Suppressor macrophage (primary cell): ENCODE measurements around the gene NUCB1.
"Not testable (repeated sequence)": the region's sequence is repeated elsewhere in the genome, so short reads cannot be mapped to it uniquely, and the experiment has no call there.

Experiments used
- DNase-seq, 4 experiments: peaks; one replicate each; pipeline ENCODE4 v3.0.0-alpha.2; 2020 to 2022

The NUCB1 gene

GRCh38 chr19:48906324-48906723, 6.2 kb downstream of the NUCB1 start:
- DNase-seq = no peak

GRCh38 chr19:48907671-48908070, 7.6 kb downstream of the NUCB1 start:
- peak; percentile 54 to 83 (median 70) for DNase-seq

- DNase-seq = not testable (repeated sequence)
These were observed 9.4 kb downstream of the NUCB1 start for GRCh38 chr19:48909424-48910077.

DNA sequence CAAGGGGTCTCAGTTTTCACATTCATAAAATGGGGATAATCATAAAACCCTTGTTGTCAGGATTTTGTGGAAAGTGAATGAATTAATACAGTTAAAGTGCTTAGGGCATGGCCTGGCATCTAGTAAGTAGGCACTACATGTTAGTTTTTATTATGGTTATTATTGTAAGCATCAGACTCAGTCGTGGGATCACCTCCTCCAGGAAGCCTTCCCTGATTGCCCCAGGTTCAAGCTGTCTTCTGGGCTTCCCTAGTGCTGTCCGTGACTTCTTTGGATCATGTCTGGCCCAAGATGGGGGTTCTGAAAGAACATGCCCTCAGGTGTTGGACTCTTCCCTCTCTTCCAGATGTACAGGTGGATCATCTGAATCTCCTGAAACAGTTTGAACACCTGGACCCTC, 10.7 kb downstream of the NUCB1 start:
- no peak for DNase-seq

DNA sequence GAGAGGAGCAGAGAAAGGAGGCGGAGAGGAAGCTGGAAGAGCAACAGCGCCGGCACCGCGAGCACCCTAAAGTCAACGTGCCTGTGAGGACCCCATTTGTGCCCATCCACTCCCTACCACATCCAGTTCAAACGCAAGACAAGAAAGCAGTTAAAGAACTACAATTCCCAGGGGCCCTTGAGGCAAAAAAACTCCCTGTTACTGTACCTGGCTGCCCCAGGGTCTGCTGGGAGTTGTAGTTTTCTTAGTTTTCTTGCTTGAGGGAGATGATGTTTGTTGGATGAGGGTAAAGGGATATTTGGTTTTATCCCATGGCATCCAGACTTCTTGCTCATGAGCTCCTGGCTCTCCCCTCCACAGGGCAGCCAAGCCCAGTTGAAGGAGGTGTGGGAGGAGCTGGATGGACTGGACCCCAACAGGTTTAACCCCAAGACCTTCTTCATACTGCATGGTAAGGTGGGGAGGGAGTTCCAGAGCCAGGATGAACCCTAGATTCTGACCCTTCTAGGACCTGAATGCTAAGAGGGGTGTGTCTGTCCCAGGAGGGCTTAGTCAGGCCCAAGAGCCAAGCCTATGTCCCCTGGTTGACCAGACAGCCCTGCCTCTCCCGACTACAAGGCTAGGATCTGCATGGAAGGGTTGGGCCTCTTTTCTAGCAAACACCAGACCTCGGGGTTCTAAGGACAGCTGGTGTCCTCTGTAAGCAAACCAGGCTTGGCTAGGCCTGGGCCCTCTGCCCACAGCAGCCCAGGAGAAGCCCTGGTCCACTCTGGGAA, 13.2 kb downstream of the NUCB1 start:
- DNase-seq = peak in 1 of 4 experiments; percentile 21

- DNase-seq = no peak
These were observed 14.1 kb downstream of the NUCB1 start for GRCh38 chr19:48914181-48914580.

GRCh38 chr19:48915757-48916156, 15.6 kb downstream of the NUCB1 start:
- DNase-seq = no peak

- no peak for DNase-seq
These were observed 18.0 kb downstream of the NUCB1 start for GRCh38 chr19:48918071-48918470.

DNA sequence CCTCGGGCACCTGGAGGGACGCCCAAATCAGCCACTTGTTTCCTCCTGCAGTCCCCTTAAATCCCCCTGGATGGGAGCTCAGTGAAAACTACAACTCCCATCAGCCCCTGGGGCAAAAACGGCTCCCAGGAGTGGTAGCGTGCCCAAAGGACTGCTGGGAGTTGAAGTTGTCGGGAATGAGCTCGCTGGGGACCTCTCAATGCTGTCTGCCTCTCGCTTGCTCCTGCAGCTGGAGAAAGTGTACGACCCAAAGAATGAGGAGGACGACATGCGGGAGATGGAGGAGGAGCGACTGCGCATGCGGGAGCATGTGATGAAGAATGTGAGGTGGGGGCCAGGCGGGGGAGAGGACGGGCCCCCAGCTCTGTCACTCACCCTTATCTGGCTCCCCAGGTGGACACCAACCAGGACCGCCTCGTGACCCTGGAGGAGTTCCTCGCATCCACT, 18.7 kb downstream of the NUCB1 start:
- peak in 1 of 4 experiments; percentile 32 for DNase-seq

GRCh38 chr19:48919271-48919670, 19.2 kb downstream of the NUCB1 start:
- DNase-seq = not testable (repeated sequence)

GRCh38 chr19:48920949-48921348, 20.8 kb downstream of the NUCB1 start:
- DNase-seq = no peak

DNA sequence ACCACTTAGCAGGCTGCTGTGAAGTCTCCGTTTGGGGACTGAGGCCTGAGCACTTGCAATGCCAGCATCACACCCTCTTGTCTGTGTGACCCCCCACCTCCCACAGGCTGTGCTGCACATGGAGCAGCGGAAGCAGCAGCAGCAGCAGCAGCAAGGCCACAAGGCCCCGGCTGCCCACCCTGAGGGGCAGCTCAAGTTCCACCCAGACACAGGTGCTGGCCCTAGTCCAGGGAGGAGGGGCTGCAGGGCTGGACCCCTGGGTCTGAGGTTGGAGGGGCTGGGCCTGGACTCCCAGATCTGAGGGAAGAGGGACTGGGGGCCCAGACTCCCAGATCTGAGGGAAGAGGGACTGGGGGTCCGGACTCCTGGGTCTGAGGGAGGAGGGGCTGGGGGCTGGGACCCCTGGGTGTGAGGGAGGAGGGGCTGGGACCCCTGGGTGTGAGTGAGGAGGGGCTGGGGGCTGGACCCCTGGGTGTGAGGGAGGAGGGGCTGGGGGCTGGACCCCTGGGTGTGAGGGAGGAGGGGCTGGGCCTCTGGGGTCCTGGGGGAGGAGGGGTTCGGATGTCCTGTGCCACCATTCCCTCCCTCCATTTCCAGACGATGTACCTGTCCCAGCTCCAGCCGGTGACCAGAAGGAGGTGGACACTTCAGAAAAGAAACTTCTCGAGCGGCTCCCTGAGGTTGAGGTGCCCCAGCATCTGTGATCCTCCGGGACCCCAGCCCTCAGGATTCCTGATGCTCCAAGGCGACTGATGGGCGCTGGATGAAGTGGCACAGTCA, 21.8 kb downstream of the NUCB1 start:
- no peak for DNase-seq

DNA sequence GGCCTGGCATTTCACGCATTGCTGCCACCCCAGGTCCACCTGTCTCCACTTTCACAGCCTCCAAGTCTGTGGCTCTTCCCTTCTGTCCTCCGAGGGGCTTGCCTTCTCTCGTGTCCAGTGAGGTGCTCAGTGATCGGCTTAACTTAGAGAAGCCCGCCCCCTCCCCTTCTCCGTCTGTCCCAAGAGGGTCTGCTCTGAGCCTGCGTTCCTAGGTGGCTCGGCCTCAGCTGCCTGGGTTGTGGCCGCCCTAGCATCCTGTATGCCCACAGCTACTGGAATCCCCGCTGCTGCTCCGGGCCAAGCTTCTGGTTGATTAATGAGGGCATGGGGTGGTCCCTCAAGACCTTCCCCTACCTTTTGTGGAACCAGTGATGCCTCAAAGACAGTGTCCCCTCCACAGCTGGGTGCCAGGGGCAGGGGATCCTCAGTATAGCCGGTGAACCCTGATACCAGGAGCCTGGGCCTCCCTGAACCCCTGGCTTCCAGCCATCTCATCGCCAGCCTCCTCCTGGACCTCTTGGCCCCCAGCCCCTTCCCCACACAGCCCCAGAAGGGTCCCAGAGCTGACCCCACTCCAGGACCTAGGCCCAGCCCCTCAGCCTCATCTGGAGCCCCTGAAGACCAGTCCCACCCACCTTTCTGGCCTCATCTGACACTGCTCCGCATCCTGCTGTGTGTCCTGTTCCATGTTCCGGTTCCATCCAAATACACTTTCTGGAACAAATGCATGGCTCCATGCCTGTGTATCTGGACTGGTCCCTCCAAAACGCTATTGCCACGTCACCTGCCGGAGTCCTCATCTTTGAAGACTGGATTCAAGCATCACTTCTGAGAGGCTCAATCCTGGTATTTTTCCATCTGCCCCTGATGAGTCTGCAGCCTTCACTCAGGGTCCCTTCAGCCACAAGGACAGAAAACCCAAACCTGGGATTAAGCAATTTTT, 22.7 kb downstream of the NUCB1 start:
- DNase-seq = no peak

- DNase-seq = peak in 1 of 4 experiments; percentile 49
These were observed 25.2 kb downstream of the NUCB1 start for GRCh38 chr19:48925240-48925843.

GRCh38 chr19:48925890-48926289, 25.8 kb downstream of the NUCB1 start:
- not testable (repeated sequence) for DNase-seq

- DNase-seq = peak; percentile 89 to 98 (median 94)
These were observed 26.8 kb downstream of the NUCB1 start for GRCh38 chr19:48926909-48927308.

GRCh38 chr19:48927692-48928091, 27.6 kb downstream of the NUCB1 start:
- DNase-seq = peak; percentile 47 to 78 (median 74)

GRCh38 chr19:48928164-48929025, 28.3 kb downstream of the NUCB1 start:
- no peak for DNase-seq

- peak; percentile 69 to 87 (median 83) for DNase-seq
These were observed 33.3 kb downstream of the NUCB1 start, which contains the start of gene DHDH for GRCh38 chr19:48933382-48933932. DHDH (plus strand) TSS chr19:48933699; CDS start chr19:48933722, 23 bp downstream.

DNA sequence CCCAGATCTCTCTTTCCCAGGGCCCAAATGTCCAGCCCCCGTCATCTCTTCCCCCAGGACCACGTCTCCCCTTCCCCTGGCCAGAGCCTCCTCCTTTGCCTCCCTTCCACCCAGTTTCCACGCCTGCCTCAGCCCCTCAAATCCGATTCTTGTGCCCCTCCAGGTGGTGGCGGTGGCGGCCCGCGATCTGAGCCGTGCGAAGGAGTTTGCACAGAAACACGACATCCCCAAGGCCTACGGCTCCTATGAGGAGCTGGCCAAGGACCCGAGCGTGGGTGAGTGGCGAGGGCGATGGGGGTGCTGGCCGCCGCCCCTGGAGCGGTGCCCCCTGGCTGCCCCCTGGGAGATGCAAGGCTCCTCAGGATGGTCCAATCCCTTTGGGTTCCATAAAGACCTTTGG, 34.7 kb downstream of the NUCB1 start:
- peak in 1 of 4 experiments; percentile 36 for DNase-seq
